Activated CD8-positive, alpha-beta memory T cell treated with anti-CD3 and anti-CD28 coated beads, Interleukin-2, amount 10 ng/mL, durations not matched to agents 7 days and 5 days (primary cell): ENCODE results near the gene GPAM. TPM values are rescaled to one million over a fixed set of nuclear protein-coding genes. Genes with fewer than 3 reads are reported as not detected.
"Not testable (repeated sequence)": the region's sequence is repeated elsewhere in the genome, so short reads cannot be mapped to it uniquely, and the experiment has no call there.

ENCODE experiments used
- ATAC-seq: fragments of 150-1000 bp; cut with Tn5 transposase; one replicate; pipeline ENCODE4 v1.10.0; 2021; ENCODE audit warnings: moderate library complexity
- CTCF ChIA-PET: fragments of 350-600 bp; sonication (Branson Sonifier 250); formaldehyde crosslinking; loops from one replicate; lab custom pipeline; 2021; ENCODE audit warnings: antibody characterized with exemption; lab: Charles Lee
- DNase-seq: peaks from one replicate; pipeline ENCODE4 v3.0.0-alpha.2; 2020
- H3K27ac Mint-ChIP-seq: one replicate; pipeline ENCODE4 v1.8.0; 2021; ENCODE audit warnings: mild to moderate bottlenecking, mixed read lengths
- H3K27me3 Mint-ChIP-seq: one replicate; pipeline ENCODE4 v1.8.0; 2021; ENCODE audit warnings: mixed read lengths
- H3K36me3 Mint-ChIP-seq: one replicate; pipeline ENCODE4 v1.8.0; 2021; ENCODE audit warnings: mild to moderate bottlenecking, mixed read lengths
- H3K4me1 Mint-ChIP-seq: one replicate; pipeline ENCODE4 v1.8.0; 2021; ENCODE audit warnings: mixed read lengths
- H3K4me3 Mint-ChIP-seq: one replicate; pipeline ENCODE4 v1.8.0; 2021; ENCODE audit warnings: mild to moderate bottlenecking, moderate library complexity, mixed read lengths
- H3K9me3 Mint-ChIP-seq: one replicate; pipeline ENCODE4 v1.8.0; 2022; ENCODE audit warnings: low read depth, mixed read lengths
- total RNA-seq, 2 experiments: library from RNA; stranded (reverse); gene quantifications; one replicate each; pipeline ENCODE4 v1.2.3, GENCODE V29; 2021

Gene GPAM
- total RNA-seq, 2 experiments from 2014 or later, result 5.1 to 9.8 TPM

GRCh38 chr10:112131996-112132395, 51.6 kb downstream of the GPAM start:
- Mint-ChIP-seq H3K36me3 (no peaks in the 10 kb centered on the region), H3K27ac (no peak overlapping the region), H3K4me1 (no peaks in the 10 kb centered on the region), H3K27me3 (no peaks in the 10 kb centered on the region), H3K9me3 (no peaks in the 10 kb centered on the region), H3K4me3 (no peak overlapping the region)
- DNase-seq, result no peak
- ATAC-seq, result no peak
- CTCF ChIA-PET, result no interaction called here

DNA sequence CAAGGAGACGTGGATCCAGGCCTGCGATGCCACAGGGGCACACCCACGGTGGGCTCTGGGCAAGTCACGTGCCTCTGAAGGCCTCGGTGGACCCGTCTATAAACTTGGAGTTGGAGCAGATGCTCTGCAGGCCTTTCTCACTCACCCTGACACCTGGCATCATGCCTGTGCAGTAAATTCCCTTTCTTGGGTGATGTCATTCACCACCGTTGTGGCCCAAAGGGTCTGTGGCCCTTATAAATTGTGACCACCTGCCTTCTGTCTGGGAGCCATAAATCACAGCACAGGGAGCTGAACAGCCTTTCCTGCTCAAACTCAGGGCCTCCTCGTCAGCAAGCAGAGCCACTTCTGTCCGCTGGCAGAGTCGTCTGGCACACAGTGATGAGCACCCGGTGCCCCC, 52.2 kb downstream of the GPAM start:
- no peak overlapping the region for H3K27ac Mint-ChIP-seq
- H3K27me3 Mint-ChIP-seq, result no peaks in the 10 kb centered on the region
- no peak for ATAC-seq
- CTCF ChIA-PET, result no interaction called here
- no peak overlapping the region for H3K4me3 Mint-ChIP-seq
- DNase-seq, result no peak
- H3K36me3 Mint-ChIP-seq, result no peaks in the 10 kb centered on the region
- no peaks in the 10 kb centered on the region for H3K9me3 Mint-ChIP-seq
- H3K4me1 Mint-ChIP-seq, result no peaks in the 10 kb centered on the region

- ATAC-seq, result no peak
- Mint-ChIP-seq H3K27me3 (no peaks in the 10 kb centered on the region), H3K9me3 (no peaks in the 10 kb centered on the region), H3K27ac (no peak overlapping the region), H3K4me3 (no peak overlapping the region), H3K4me1 (no peaks in the 10 kb centered on the region), H3K36me3 (no peaks in the 10 kb centered on the region)
- no peak for DNase-seq
- CTCF ChIA-PET, result no interaction called here
Observed at GRCh38 chr10:112126901-112127300, 56.7 kb downstream of the GPAM start.

DNA sequence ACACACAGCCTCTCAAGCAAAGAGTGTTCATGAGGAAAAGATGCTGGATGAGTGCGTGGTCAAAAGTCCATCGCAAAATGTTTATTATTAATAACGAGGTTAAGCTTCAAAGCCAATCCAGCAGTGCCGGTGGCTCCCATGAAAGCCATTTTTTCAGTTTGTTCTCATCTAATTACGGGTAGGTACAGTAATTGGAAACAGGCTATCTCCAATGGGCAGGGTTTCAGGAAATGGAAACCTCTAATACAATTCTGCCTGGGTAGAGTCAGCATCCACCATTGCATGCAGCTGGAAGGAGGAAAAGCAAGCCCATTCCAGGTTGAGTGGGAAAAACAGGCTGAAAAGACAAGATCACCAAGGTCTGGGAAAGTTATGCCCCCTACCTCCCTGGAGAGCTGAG, 57.4 kb downstream of the GPAM start:
- Mint-ChIP-seq H3K27ac (no peak overlapping the region), H3K4me1 (no peaks in the 10 kb centered on the region), H3K27me3 (no peaks in the 10 kb centered on the region), H3K36me3 (no peaks in the 10 kb centered on the region), H3K9me3 (no peaks in the 10 kb centered on the region), H3K4me3 (no peak overlapping the region)
- ATAC-seq (no peak), DNase-seq (no peak)
- CTCF ChIA-PET, result interaction anchor here (0.6 kb wide), 1 partner anchor 11 kb away, joined by 3 read pairs; no protein-coding TSS in a partner anchor

DNA sequence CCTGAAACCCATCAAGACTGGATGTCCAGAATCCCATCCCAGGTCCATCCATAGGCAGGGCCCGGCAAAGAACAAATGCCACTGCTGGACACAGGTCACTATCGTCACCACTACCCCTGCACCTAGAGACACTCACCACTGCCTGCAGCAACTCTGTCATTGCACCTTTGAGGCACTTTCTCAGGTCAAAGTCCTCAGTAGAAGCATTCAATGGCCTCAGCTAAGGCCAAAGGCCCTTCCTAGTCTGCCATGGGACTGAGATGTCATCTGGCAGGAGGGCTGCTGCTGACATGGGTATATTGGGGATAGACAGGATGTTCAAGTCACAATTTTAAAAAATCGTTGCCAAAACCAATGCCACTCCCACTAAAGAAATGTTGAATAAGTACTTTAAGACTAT, 58.7 kb downstream of the GPAM start:
- no peak for ATAC-seq
- CTCF ChIA-PET, result interaction anchor here (1.9 kb wide), 1 partner anchor 12 kb away, joined by 9 read pairs; no protein-coding TSS in a partner anchor
- no peak for DNase-seq
- Mint-ChIP-seq H3K9me3 (no peaks in the 10 kb centered on the region), H3K27me3 (no peaks in the 10 kb centered on the region), H3K36me3 (no peaks in the 10 kb centered on the region), H3K27ac (no peak overlapping the region), H3K4me3 (no peak overlapping the region), H3K4me1 (no peaks in the 10 kb centered on the region)

- H3K4me3 Mint-ChIP-seq, result no peak overlapping the region
- DNase-seq (no peak), ATAC-seq (no peak)
- H3K27ac Mint-ChIP-seq, result no peak overlapping the region
- peaks cover 4% of the 10 kb centered on the region for H3K27me3 Mint-ChIP-seq
- H3K4me1 Mint-ChIP-seq, result no peaks in the 10 kb centered on the region
- H3K36me3 Mint-ChIP-seq, result no peaks in the 10 kb centered on the region
- no peaks in the 10 kb centered on the region for H3K9me3 Mint-ChIP-seq
- CTCF ChIA-PET, result interaction anchor here (8.3 kb wide), 1 partner anchor 14 kb away, joined by 51 read pairs; no protein-coding TSS in a partner anchor
Observed at GRCh38 chr10:112122827-112123226, 60.7 kb downstream of the GPAM start.

GRCh38 chr10:112120491-112120890, 63.1 kb downstream of the GPAM start:
- peaks cover 7% of the 10 kb centered on the region for H3K27me3 Mint-ChIP-seq
- H3K36me3 Mint-ChIP-seq, result no peaks in the 10 kb centered on the region
- no peaks in the 10 kb centered on the region for H3K4me1 Mint-ChIP-seq
- CTCF ChIA-PET, result interaction anchor here (8.3 kb wide), 1 partner anchor 16 kb away, joined by 51 read pairs; no protein-coding TSS in a partner anchor
- H3K4me3 Mint-ChIP-seq, result no peak overlapping the region
- H3K9me3 Mint-ChIP-seq, result no peaks in the 10 kb centered on the region
- DNase-seq (no peak), ATAC-seq (no peak)
- no peak overlapping the region for H3K27ac Mint-ChIP-seq

DNA sequence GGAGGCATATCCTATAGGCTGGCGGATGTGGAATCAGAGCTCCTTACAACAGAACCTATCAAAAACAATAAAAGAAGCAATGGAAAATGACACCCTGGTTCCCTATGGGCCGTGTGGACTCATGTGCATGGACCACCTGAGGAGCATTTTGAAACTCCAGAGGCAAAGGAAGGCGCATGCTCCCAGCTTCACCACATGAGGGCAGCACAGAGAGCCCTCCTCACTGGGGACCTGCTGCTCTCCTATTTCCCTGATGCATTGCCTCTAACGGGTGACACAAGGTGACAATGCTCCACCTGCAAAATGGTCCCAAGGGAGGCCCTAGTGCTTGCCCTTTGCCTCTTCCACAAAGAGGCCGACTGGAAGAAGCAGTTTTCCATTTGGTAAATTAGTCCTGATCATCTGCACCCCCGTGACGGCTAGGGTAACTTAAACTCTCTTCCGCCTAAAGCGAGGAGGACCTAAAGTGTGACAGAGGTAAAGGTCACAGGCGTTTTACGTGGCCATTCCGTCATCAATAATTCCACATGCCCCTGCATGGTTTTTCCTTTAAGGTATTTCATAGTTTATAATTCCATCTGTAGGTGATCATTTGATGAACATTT, 67.7 kb downstream of the GPAM start:
- no peaks in the 10 kb centered on the region for H3K36me3 Mint-ChIP-seq
- no peak overlapping the region for H3K27ac Mint-ChIP-seq
- CTCF ChIA-PET, result interaction anchor here (0.7 to 8.3 kb wide), 8 partner anchors 10 to 356 kb away, joined by 3 to 51 read pairs (median 3); no protein-coding TSS in a partner anchor
- H3K27me3 Mint-ChIP-seq, result peaks cover 7% of the 10 kb centered on the region
- peak; percentile 68 for ATAC-seq
- H3K4me3 Mint-ChIP-seq, result no peak overlapping the region
- no peaks in the 10 kb centered on the region for H3K4me1 Mint-ChIP-seq
- DNase-seq, result peak; percentile 60
- H3K9me3 Mint-ChIP-seq, result no peaks in the 10 kb centered on the region

GRCh38 chr10:112109779-112110178, 73.8 kb downstream of the GPAM start:
- H3K36me3 Mint-ChIP-seq, H3K4me3 Mint-ChIP-seq, H3K27ac Mint-ChIP-seq, H3K9me3 Mint-ChIP-seq, DNase-seq, ATAC-seq, H3K4me1 Mint-ChIP-seq, H3K27me3 Mint-ChIP-seq, CTCF ChIA-PET: not testable (repeated sequence)

Other genes starting within 250 kb of the GPAM start
- gene TECTB, start 99.6 kb upstream of the GPAM start, total RNA-seq, result not detected
- 10 to 100 TPM; 58.1 to 64.4 TPM for gene ACSL5, start 190.4 kb upstream of the GPAM start, total RNA-seq